Germinal center (tissue), 1 donor: ENCODE measurements around the gene ZC3H6.
"Not testable (repeated sequence)": the region's sequence is repeated elsewhere in the genome, so short reads cannot be mapped to it uniquely, and the experiment has no call there.

Experiments used
- DNase-seq: peaks from one replicate; pipeline ENCODE4 v3.0.0; 2012; ENCODE audit warnings: mixed read lengths, low spot score

ZC3H6 gene

DNA sequence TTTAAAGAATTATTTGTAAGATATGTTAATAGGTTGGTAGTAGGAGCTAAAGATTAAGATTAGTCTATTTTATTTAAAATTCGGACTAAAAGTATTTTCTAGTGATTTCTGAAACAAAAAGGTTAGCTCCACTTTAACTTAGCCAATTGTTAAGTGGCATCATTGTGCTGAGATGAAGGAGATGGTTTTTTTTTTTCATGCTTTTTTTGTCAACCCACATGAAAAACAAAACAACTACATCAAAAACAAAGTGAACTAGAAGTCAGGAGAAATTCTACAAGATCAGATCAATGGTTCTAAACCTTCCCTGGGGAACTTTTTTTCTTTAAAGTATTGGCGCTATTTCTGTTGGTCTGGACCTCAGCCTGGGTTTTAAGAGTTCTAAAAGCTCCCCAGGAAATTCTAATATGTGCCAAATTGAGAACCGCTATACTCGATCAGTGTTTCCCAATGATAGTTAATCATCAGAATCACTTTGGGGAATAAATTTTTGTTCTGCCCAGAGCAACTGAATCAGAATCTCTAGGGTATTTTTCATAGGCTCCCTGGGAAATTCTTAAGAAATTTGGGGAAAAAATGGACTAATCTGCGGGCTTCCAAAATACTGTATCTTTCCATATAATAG lies 2.3 kb downstream of the ZC3H6 start:
- DNase-seq = no peak

- not testable (repeated sequence) for DNase-seq
These were observed 6.7 kb downstream of the ZC3H6 start for GRCh38 chr2:112282066-112282465.

DNA sequence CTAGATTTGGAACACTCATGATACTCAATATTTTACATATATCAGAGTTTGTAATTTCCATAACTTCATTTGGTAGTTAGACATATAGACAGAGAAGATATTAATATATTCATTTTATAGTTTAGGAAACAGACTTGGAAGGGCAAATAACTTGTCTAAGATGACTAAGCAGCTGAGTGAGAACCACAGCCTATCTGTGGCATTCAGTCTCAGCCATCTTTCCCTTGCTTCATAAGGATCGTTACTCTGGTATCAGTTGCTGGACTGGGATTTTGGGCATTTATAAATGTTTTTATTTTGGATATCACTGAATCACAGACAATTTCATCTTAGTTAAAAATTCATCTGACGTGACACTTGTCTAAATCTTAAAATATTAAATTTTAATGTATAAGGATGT lies 8.1 kb downstream of the ZC3H6 start:
- DNase-seq = not testable (repeated sequence)

- DNase-seq = no peak
These were observed 14.7 kb downstream of the ZC3H6 start for GRCh38 chr2:112290088-112290487.

DNA sequence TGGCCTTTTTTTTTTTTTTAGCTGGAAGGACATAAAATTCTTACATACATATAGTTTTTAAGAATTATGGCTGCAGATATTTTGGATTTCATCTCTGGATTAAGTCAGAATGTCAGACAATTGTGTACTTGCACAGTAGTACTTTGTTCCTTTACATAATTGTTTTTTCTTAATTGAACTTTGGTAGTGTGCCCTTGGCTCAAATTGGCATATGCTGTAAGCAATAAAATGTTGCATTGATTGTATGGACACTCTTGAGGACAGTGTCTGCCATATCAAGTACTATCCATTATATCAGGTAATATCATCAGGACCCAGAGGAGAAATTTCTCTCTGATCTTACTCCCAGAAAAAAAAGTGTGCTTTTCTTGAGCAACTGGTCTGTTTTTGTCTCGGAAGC lies 15.3 kb downstream of the ZC3H6 start:
- no peak for DNase-seq

- DNase-seq = no peak
These were observed 18.4 kb downstream of the ZC3H6 start for GRCh38 chr2:112293636-112294401.

GRCh38 chr2:112295407-112296078 lies 20.1 kb downstream of the ZC3H6 start:
- DNase-seq = no peak

GRCh38 chr2:112296407-112296806 lies 21.0 kb downstream of the ZC3H6 start:
- no peak for DNase-seq

DNA sequence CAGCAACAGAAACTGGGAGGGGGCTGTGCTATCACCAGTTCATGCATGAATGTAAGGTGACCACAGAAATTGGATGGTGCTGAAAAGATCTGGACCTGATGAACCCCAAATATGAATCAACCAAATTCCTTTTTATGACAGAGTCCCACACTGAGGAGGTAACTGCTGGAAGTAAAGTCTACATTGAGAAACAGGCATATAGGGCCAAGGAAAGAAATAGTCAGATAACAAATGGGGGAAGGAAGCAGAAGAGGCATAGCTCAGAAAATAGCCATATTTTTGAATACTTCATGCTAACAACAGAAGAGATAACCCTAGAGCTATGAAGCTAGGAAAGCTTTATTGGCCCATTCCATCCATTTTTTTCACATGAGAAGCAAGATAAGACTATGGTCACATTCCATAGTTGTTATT lies 25.8 kb downstream of the ZC3H6 start:
- DNase-seq = no peak

- no peak for DNase-seq
These were observed 26.6 kb downstream of the ZC3H6 start for GRCh38 chr2:112301973-112302372.

DNA sequence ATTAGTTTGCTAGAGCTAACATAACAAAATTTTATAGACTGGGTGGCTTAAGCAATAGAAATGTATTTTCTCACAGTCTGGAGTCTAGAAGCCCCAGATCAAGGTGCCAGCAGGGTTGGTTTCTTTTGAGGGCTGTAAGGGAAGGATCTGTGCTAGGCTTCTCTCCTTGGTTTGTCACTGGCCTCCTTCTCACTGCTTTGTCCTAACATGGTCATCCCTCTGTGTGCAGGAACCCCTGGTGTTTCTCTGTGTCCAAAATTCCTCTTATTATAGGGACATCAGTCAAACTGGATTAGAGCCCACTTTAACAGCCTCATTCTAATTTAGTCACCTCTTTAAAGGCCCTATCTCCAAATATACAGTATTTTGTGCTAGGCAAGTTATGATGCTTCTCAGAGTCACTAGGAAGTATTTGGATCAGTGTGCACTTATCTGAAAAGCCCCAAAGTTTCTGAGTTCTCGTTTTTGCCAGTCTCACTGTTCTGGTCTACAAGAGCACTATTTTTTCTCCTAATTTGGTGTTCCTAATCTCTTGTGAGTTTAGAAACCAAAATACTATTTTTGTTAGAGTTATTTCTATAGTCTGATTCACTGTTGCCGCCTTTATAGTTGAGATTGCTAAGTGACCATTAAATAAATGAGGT lies 29.0 kb downstream of the ZC3H6 start:
- DNase-seq = no peak

GRCh38 chr2:112305132-112305531 lies 29.7 kb downstream of the ZC3H6 start:
- peak; percentile 3 for DNase-seq

DNA sequence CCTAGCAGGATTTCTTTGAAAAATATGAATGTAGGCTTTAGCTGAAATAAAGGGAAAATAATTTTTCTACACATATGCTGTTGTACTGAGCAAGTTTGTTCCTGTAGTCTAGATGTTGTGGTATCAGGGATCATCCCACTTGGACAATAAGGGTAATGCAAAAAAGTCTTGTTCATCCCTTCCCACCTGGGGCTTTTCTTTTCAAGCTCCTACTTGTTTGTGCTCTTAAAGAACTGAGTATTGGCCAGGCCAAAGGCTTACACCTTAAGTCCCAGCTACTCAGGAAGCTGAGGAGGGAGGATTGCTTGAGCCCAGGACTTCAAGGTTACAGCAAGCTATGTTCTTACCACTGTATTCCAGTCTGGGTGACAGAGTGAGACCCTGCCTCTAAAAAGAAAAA lies 35.5 kb downstream of the ZC3H6 start:
- DNase-seq = no peak

DNA sequence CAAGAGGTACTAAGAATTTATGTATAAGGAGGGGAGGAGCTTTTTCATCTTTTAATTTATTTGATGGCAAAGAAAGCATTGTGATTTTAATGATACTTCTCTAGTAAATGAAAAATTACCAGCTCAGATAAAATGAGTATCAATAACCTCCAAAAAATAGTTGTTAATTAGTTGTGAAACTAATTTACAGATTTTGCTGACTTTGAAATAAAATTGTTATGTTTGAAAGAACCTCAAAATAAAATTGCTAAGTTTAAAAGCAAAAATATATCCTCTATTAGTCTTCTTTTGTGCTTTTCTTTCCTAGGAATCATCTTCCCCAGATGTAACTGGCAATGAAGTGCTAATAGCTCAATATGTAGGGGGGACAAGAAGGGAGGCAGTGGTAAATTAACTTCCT lies 36.5 kb downstream of the ZC3H6 start:
- no peak for DNase-seq

DNA sequence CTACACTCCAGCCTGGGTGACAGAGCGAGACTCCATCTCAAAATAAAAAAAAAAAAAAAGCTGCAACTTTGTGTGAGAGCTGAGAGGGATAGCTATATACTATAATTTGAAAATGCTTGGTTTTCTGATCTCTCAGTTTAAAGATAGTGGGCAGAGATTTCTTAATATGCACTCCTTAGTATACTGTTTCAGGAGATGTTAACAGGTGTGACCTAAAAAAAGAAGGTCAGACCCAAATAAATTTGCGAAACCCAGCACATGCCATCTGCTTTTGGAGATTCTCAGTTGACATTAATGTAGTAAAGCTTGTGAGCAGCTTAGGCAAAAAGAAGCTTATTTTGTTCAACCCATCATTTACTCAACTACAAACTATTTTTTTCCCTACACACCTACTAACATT lies 37.4 kb downstream of the ZC3H6 start:
- DNase-seq = no peak

DNA sequence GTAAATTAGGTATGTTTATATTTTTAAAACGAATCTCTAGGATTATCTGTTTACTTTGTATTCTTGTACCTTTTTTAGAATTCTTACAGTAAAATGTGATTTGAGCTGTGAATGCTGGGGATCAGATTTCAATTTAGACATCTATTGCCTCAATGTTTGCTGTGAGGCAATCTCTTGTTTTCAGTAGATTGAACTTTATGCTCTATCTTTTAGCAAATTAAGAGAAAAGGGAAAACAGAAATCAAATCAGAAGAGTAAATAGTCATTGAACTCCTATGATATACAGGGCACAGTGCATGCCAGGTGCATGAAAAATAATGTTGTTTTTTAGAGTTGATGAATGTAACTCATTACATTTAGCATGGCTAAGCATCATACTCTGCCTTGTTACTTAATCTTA lies 39.5 kb downstream of the ZC3H6 start:
- DNase-seq = no peak

GRCh38 chr2:112317303-112318158 lies 42.1 kb downstream of the ZC3H6 start:
- DNase-seq = no peak

DNA sequence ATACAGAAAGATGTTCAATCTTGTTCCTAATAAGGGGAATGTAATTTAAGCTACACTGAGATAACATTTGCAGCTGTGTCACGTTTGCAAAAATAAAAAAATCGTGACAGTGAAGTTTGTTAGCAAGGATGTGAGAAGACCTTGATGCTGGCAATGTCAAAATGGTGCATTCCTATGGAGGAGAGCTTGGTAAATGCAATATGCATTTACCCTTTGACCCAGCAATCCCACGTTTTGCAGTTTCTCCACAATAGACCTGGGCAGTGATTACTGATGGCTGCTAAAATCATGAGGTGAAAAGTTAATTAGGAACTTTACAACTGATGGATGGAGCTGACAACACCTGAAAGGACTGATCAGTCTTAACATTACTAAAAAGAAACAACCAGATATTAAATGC lies 43.1 kb downstream of the ZC3H6 start:
- no peak for DNase-seq

DNA sequence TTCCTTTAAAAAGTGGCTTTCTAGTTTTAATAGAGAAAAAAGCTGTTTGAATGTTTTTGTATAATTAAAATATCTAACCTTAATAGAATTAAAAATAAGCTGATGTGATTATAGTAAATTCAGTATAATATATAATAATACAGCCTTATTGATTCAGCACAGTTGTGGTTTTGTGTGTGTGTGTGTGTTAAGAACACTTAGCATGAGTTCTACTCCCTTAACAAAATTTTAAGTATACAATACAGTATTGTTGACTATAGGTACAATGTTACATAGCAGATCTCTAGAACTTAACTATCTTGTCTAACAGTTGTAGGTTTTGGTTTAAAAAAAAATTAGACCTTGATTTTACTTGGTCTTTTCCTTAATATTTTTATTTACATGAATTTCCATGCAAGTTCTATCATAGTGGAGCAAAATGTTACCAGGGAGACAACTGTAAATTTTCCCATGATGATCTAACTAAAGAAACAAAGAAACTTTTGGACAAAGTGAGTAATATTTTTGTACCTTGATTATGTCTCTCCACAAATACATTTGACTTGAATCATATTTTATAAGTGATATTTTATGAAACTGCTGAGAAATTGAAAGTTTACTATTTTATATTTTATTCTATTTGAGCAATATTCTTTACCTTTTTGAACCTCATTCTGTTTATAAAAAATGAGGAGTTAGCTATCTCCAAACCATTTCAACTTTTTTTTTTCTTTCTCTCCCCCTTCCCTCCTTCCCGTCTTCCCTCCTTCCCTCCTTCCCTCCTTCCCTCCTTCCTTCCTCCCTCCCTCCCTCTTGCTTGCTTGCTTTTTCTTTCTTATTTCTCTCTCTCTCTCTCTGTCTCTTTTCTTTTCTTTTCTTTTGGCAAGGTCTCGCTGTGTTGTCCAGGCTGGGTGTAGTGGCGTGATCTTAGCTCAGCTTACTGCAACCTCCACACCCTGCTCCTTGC lies 46.3 kb downstream of the ZC3H6 start:
- DNase-seq = no peak

GRCh38 chr2:112322919-112323318 lies 47.5 kb downstream of the ZC3H6 start:
- DNase-seq = no peak
